Measurements from ENCODE around the gene GYPC.

GYPC gene

DNA sequence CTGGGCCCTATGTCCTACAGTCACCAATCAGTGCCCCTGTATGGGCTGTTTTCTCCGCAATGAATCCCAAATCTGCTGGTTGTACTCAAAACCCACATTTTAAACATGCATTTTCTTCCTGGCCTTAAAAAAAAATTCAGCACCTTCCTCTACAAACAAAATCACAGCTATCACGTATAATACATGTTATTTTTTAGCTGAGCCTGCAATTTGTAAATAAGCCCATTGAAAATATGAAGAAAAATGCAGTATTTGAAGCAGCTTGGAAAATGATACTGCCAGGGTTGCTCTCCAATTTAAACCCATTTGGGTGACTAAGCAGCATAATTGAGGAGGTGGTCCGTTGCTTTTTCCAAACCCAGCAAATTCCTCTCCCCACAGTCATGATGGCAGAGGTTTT lies 33.0 kb upstream of the GYPC start:
- Histone ChIP-seq H3K27ac (no peak overlapping the region), H3K36me3 (ENCODE audit: insufficient read depth) (no peaks in the 10 kb centered on the region), H3K9ac (no peak overlapping the region), H3K4me3 (IDR thresholded peaks at IDR 0.05; ENCODE audit: insufficient read depth, low read depth, low read length) (no peak overlapping the region), H3K27me3 (ENCODE audit: insufficient read depth, low read depth) (no peaks in the 10 kb centered on the region), H3K4me1 (ENCODE audit: low read depth, poor library complexity, severe bottlenecking) (no peaks in the 10 kb centered on the region), H2AFZ (ENCODE audit: low read depth) (no peak overlapping the region), H3K4me2 (no peak overlapping the region), H4K20me1 (ENCODE audit: insufficient read depth) (no peaks in the 10 kb centered on the region), H3K79me2 (ENCODE audit: insufficient read depth, low read depth) (no peaks in the 10 kb centered on the region)
- TF ChIP-seq, protein P1, sequence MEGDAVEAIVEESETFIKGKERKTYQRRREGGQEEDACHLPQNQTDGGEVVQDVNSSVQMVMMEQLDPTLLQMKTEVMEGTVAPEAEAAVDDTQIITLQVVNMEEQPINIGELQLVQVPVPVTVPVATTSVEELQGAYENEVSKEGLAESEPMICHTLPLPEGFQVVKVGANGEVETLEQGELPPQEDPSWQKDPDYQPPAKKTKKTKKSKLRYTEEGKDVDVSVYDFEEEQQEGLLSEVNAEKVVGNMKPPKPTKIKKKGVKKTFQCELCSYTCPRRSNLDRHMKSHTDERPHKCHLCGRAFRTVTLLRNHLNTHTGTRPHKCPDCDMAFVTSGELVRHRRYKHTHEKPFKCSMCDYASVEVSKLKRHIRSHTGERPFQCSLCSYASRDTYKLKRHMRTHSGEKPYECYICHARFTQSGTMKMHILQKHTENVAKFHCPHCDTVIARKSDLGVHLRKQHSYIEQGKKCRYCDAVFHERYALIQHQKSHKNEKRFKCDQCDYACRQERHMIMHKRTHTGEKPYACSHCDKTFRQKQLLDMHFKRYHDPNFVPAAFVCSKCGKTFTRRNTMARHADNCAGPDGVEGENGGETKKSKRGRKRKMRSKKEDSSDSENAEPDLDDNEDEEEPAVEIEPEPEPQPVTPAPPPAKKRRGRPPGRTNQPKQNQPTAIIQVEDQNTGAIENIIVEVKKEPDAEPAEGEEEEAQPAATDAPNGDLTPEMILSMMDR (conservative IDR thresholded peaks at IDR 0.05; ENCODE audit: low read depth, low read length): no peak

DNA sequence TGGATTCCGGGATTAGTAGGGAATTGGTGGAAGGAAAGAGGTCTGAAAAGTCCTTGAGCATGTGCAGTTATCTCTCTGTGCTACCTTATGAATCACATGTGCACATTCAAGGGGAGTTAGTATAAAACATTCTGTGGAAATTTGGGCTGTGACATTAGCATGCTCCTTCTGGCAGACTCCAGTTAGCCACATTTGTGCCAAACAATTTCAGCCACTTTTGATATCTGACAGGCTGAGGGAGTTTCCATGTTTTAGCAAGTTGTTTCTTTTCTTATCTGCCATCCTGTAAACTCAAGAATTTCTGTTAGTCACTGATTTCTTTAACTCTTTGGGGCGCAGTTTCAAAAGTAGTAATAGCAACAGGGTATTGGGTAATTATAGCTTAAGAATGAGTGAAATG lies 28.3 kb upstream of the GYPC start:
- H3K4me1 ChIP-seq (ENCODE audit: low read depth, poor library complexity, severe bottlenecking): no peaks in the 10 kb centered on the region
- H3K9ac ChIP-seq: no peak overlapping the region
- H3K4me2 ChIP-seq: no peak overlapping the region
- H4K20me1 ChIP-seq (ENCODE audit: insufficient read depth): no peaks in the 10 kb centered on the region
- no peaks in the 10 kb centered on the region for H3K79me2 ChIP-seq (ENCODE audit: insufficient read depth, low read depth)
- TF ChIP-seq, protein P1 (conservative IDR thresholded peaks at IDR 0.05; ENCODE audit: low read depth, low read length): no peak
- H3K36me3 ChIP-seq (ENCODE audit: insufficient read depth): no peaks in the 10 kb centered on the region
- no peak overlapping the region for H3K27ac ChIP-seq
- H3K4me3 ChIP-seq (IDR thresholded peaks at IDR 0.05; ENCODE audit: insufficient read depth, low read depth, low read length): no peak overlapping the region
- H2AFZ ChIP-seq (ENCODE audit: low read depth): no peak overlapping the region
- no peaks in the 10 kb centered on the region for H3K27me3 ChIP-seq (ENCODE audit: insufficient read depth, low read depth)

DNA sequence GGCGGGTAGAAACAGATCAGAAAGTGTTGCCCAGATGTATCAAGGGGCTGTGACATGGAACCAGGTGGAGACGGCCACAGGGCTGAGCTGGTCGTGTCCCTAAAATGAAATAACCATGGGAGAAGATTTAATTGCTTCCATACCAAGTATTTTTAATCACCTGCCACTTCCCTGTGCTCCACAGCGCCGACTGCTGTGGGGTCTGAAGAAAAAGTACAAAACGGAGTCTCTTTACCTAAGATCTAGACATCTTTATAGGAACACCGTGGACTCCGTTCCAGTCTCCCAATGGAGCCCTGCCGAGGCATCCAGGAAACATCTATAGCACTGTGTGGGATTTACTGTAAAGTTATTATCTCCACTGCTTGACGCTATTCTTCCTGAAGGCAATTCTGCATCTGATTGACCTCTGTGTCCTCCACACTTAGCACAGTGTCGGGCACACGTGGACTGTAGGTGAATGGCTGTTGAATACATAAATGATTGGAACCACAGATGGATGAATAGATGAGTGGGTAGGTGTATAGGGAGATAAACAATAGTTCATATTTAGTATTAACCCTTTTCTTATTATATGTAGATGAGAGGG lies 21.6 kb upstream of the GYPC start:
- Histone ChIP-seq H2AFZ (ENCODE audit: low read depth) (no peak overlapping the region), H4K20me1 (ENCODE audit: insufficient read depth) (no peaks in the 10 kb centered on the region), H3K9ac (no peak overlapping the region), H3K4me3 (IDR thresholded peaks at IDR 0.05; ENCODE audit: insufficient read depth, low read depth, low read length) (no peak overlapping the region), H3K27me3 (ENCODE audit: insufficient read depth, low read depth) (no peaks in the 10 kb centered on the region), H3K79me2 (ENCODE audit: insufficient read depth, low read depth) (no peaks in the 10 kb centered on the region), H3K4me2 (no peak overlapping the region), H3K4me1 (ENCODE audit: low read depth, poor library complexity, severe bottlenecking) (no peaks in the 10 kb centered on the region), H3K27ac (no peak overlapping the region), H3K36me3 (ENCODE audit: insufficient read depth) (no peaks in the 10 kb centered on the region)
- TF ChIP-seq, protein P1 (conservative IDR thresholded peaks at IDR 0.05; ENCODE audit: low read depth, low read length): no peak

DNA sequence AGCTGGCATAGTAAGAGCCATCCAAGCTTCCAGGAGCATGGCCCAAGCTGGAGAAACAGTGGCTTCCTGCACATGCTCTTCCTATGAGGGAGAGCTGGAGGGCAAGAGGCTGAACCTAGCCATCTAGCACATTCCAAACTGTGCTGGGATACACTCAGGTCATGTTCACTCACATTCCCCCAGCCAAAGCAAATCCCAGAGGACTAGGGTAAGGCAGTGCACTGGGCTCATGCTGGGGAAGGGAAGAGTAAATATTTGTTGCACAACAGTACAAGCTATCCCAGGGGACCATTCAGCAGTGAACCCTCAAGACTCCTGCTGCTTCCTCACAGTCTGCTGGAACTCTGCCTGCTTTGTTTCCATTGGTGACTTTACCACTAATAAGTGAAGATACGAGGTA lies 20.7 kb upstream of the GYPC start:
- Histone ChIP-seq H2AFZ (ENCODE audit: low read depth) (no peak overlapping the region), H4K20me1 (ENCODE audit: insufficient read depth) (no peaks in the 10 kb centered on the region), H3K27ac (no peak overlapping the region), H3K36me3 (ENCODE audit: insufficient read depth) (no peaks in the 10 kb centered on the region), H3K4me1 (ENCODE audit: low read depth, poor library complexity, severe bottlenecking) (no peaks in the 10 kb centered on the region), H3K4me3 (IDR thresholded peaks at IDR 0.05; ENCODE audit: insufficient read depth, low read depth, low read length) (no peak overlapping the region), H3K4me2 (no peak overlapping the region), H3K9ac (no peak overlapping the region), H3K79me2 (ENCODE audit: insufficient read depth, low read depth) (no peaks in the 10 kb centered on the region), H3K27me3 (ENCODE audit: insufficient read depth, low read depth) (no peaks in the 10 kb centered on the region)
- TF ChIP-seq, protein P1 (conservative IDR thresholded peaks at IDR 0.05; ENCODE audit: low read depth, low read length): no peak
